Measurements from ENCODE around the gene CYP2S1.

CYP2S1 gene

GRCh38 chr19:41222240-41222639 is 29.2 kb downstream of the CYP2S1 start:
- TF ChIP-seq CTCF (IDR thresholded peaks at IDR 0.05; ENCODE audit: low read depth, low read length) = no peak
- peak overlapping the region; percentile 91 for H3K4me3 ChIP-seq (ENCODE audit: low read depth, low read length)

GRCh38 chr19:41223431-41224234 is 30.6 kb downstream of the CYP2S1 start:
- no peak for TF ChIP-seq CTCF (IDR thresholded peaks at IDR 0.05; ENCODE audit: low read depth, low read length)
- peak overlapping the region; percentile 47 for H3K4me3 ChIP-seq (ENCODE audit: low read depth, low read length)

- H3K4me3 ChIP-seq (ENCODE audit: low read depth, low read length) = no peak overlapping the region; the same call in 1 of the 2 replicates
- TF ChIP-seq CTCF (IDR thresholded peaks at IDR 0.05; ENCODE audit: low read depth, low read length) = no peak
Measured at GRCh38 chr19:41224632-41225031, 31.6 kb downstream of the CYP2S1 start.

- peak overlapping the region; percentile 48 for H3K4me3 ChIP-seq (ENCODE audit: low read depth, low read length)
Measured at GRCh38 chr19:41225238-41226052, 32.4 kb downstream of the CYP2S1 start.

GRCh38 chr19:41226053-41226873 is 33.2 kb downstream of the CYP2S1 start:
- peak overlapping the region; percentile 48 for H3K4me3 ChIP-seq (ENCODE audit: low read depth, low read length)

More at GRCh38 chr19:41225238-41226052, 32.4 kb downstream of the CYP2S1 start:
- no peak for TF ChIP-seq CTCF (IDR thresholded peaks at IDR 0.05; ENCODE audit: low read depth, low read length)

GRCh38 chr19:41226874-41227390 is 33.9 kb downstream of the CYP2S1 start:
- no peak for TF ChIP-seq CTCF (IDR thresholded peaks at IDR 0.05; ENCODE audit: low read depth, low read length)
- peak overlapping the region; percentile 48 for H3K4me3 ChIP-seq (ENCODE audit: low read depth, low read length)

More at GRCh38 chr19:41226053-41226873, 33.2 kb downstream of the CYP2S1 start:
- TF ChIP-seq CTCF (IDR thresholded peaks at IDR 0.05; ENCODE audit: low read depth, low read length) = no peak

Data from WI38 (cell line).